ENCODE data around the gene PLCD4.

The PLCD4 gene

GRCh38 chr2:218607436-218608115 is at the start of gene PLCD4:
Gene PLCD4, plus strand, starts transcription at chr2:218607899. Its CDS starts 7,841 bp downstream, at chr2:218615740.
- FAIRE-seq (no peak), DNase-seq (ENCODE audit: insufficient read length, low spot score) (no peak)

GRCh38 chr2:218557941-218558340 is 49.8 kb upstream of the PLCD4 start:
- FAIRE-seq (no peak), DNase-seq (ENCODE audit: insufficient read length, low spot score) (no peak)

- no peak for FAIRE-seq
- no peak for DNase-seq (ENCODE audit: insufficient read length, low spot score)
These were observed 48.7 kb upstream of the PLCD4 start for GRCh38 chr2:218558986-218559385.

GRCh38 chr2:218564056-218564455 is 43.6 kb upstream of the PLCD4 start:
- DNase-seq (ENCODE audit: insufficient read length, low spot score) (no peak), FAIRE-seq (no peak)

- FAIRE-seq (no peak), DNase-seq (ENCODE audit: insufficient read length, low spot score) (no peak)
These were observed 41.4 kb upstream of the PLCD4 start for GRCh38 chr2:218566296-218566695.

- DNase-seq (ENCODE audit: insufficient read length, low spot score), result no peak
- no peak for FAIRE-seq
These were observed 39.9 kb upstream of the PLCD4 start for GRCh38 chr2:218567797-218568189.

- FAIRE-seq (peak; percentile 98), DNase-seq (ENCODE audit: insufficient read length, low spot score) (peak; percentile 69)
These were observed 39.3 kb upstream of the PLCD4 start, which contains the start of the genes CNOT9 and USP37 for GRCh38 chr2:218568190-218569037. Gene CNOT9, plus strand, starts transcription at chr2:218568839. Its CDS starts 116 bp downstream, at chr2:218568955. Gene USP37, minus strand, starts transcription at chr2:218568351. Its CDS starts 9,698 bp downstream, at chr2:218558653.

- FAIRE-seq (no peak), DNase-seq (ENCODE audit: insufficient read length, low spot score) (no peak)
These were observed 38.7 kb upstream of the PLCD4 start for GRCh38 chr2:218569038-218569431.

- peak; percentile 62 for FAIRE-seq
- DNase-seq (ENCODE audit: insufficient read length, low spot score), result no peak
These were observed 37.8 kb upstream of the PLCD4 start for GRCh38 chr2:218569661-218570500.

GRCh38 chr2:218570850-218571249 is 36.8 kb upstream of the PLCD4 start:
- FAIRE-seq (no peak), DNase-seq (ENCODE audit: insufficient read length, low spot score) (no peak)

GRCh38 chr2:218576854-218577253 is 30.8 kb upstream of the PLCD4 start:
- FAIRE-seq (no peak), DNase-seq (ENCODE audit: insufficient read length, low spot score) (no peak)

GRCh38 chr2:218577482-218578220 is 30.0 kb upstream of the PLCD4 start:
- FAIRE-seq, result no peak
- no peak for DNase-seq (ENCODE audit: insufficient read length, low spot score)

GRCh38 chr2:218578272-218578877 is 29.3 kb upstream of the PLCD4 start:
- no peak for DNase-seq (ENCODE audit: insufficient read length, low spot score)
- FAIRE-seq, result no peak

- DNase-seq (ENCODE audit: insufficient read length, low spot score), result no peak
- no peak for FAIRE-seq
These were observed 25.6 kb upstream of the PLCD4 start for GRCh38 chr2:218582076-218582475.

- no peak for FAIRE-seq
These were observed 23.5 kb upstream of the PLCD4 start for GRCh38 chr2:218583983-218584850.

GRCh38 chr2:218585541-218585940 is 22.2 kb upstream of the PLCD4 start:
- no peak for DNase-seq (ENCODE audit: insufficient read length, low spot score)
- no peak for FAIRE-seq

More at GRCh38 chr2:218583983-218584850, 23.5 kb upstream of the PLCD4 start:
- DNase-seq (ENCODE audit: insufficient read length, low spot score), result no peak

- DNase-seq (ENCODE audit: insufficient read length, low spot score), result no peak
- FAIRE-seq, result no peak
These were observed 2.3 kb upstream of the PLCD4 start for GRCh38 chr2:218605432-218605831.

- DNase-seq (ENCODE audit: insufficient read length, low spot score) (no peak), FAIRE-seq (no peak)
These were observed 8.2 kb downstream of the PLCD4 start for GRCh38 chr2:218615868-218616315.
